GM18519 (cell line): ENCODE data around the gene SMG9.
"Not testable (repeated sequence)": the region's sequence is repeated elsewhere in the genome, so short reads cannot be mapped to it uniquely, and the experiment has no call there.

ENCODE experiments used
- ATAC-seq: cut with Tn5 transposase; IDR thresholded peaks from one replicate; pipeline ENCODE4 v1.9.1; 2021; ENCODE audit warnings: mild to moderate bottlenecking, moderate library complexity; ENCODE audit not compliant: unreplicated experiment, low FRiP score

The SMG9 gene

DNA sequence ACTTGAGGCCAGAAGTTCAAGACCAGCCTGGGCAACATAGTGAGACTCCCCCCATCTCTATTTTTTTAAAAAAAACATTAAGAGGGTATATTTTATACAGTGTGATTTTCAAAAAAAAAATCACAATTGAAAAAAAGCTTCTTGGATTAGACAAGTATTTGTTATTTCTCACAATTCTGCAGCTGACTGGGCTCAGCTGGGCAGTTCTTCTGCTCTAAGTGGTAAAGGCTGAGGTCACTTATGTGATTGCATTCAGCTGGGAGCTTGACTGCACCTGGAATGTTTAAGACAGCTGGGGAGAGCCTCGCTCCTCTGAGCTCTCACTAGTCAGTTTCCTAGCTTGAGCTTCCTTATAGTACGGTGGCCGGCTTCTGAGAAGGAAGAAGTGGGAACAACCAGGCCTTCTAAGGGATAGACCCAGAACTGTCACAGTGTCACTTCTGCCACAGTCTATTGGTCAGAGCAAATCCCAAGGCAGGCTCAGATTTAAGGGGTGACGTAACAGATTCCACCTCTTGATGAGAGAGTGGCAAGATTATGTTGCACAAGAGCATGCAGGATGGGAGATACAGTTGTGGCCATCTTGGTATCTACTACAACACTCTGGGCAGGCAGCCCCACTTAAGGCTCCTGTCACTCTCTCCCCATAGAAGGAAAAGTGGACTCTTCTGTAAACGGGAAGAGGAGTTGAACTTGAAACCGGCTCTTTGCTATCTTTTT is 58.6 kb downstream of the SMG9 start:
- ATAC-seq = no peak

- no peak for ATAC-seq
Measured at GRCh38 chr19:43694553-43694952, 60.2 kb downstream of the SMG9 start.

DNA sequence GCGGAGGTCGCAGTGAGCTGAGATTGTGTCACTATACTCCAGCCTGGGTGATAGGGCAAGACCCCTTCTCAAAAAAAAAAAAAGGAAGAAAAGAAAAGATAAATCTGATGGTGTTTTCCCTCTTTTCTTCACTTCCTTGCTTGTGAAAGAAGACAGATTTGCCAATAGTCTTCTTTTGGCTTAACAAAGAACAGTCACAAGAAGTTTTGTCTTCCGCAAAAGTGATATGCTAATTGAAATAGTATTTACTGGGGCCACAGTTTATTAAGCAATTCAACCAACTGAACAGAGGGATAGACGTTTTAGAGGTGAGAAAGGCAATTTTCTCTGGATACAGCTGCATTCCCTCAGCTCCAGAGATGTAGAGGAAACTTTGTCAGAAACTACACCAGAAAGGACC is 61.9 kb downstream of the SMG9 start:
- no peak for ATAC-seq

GRCh38 chr19:43692385-43692784 is 62.4 kb downstream of the SMG9 start:
- ATAC-seq = no peak

GRCh38 chr19:43691755-43692154 is 63.0 kb downstream of the SMG9 start:
- no peak for ATAC-seq

- no peak for ATAC-seq
Measured at GRCh38 chr19:43690890-43691289, 63.9 kb downstream of the SMG9 start.

GRCh38 chr19:43690444-43690843 is 64.3 kb downstream of the SMG9 start:
- no peak for ATAC-seq

DNA sequence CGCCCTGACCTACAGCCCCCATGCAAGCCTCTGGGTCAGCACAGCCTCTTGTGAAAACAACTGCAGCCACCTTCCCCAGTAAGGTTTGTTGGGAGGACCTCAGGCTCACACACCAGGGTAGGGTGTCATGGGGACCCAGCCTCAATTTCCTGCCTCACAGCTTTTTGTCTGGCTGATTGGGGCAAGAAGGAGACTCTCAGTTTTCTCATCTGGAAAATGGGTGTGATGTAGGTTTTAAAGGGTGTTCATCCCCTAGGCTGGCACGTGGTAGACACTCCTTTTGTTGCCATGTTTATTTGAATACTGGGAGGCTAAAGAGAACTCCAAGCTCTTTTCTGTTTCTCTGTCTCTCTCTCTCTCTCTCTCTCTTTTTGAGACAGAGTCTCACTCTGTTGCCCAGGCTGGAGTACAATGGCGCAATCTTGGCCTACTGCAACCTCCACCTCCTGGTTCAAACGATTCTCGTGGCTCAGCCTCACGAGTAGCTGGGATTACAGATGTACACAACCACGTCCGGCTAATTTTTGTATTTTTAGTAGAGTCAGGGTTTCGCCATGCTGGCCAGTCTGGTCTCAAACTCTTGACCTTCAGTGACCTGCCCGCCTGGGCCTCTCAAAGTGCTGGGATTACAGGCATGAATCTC is 66.6 kb downstream of the SMG9 start:
- no peak for ATAC-seq

DNA sequence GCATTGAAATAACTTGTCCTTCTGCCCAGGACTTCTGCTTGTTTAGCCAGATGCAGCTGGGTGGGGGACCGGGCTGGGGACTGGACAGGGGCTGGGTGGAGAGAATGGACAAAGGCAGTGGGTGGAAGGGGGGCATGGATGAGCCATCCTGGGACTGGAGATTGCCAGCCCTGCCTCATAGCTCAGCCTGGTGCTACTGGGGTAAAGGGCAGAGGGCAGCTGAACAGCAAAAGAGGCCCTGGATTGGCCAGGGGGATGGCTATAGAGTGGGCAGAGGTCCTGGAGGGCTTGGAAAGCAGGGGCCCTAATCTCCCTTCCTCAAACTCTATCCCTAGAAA is 67.1 kb downstream of the SMG9 start:
- ATAC-seq = no peak

- no peak for ATAC-seq
Measured at GRCh38 chr19:43684326-43684725, 70.4 kb downstream of the SMG9 start.

GRCh38 chr19:43683905-43684304 is 70.9 kb downstream of the SMG9 start:
- no peak for ATAC-seq

DNA sequence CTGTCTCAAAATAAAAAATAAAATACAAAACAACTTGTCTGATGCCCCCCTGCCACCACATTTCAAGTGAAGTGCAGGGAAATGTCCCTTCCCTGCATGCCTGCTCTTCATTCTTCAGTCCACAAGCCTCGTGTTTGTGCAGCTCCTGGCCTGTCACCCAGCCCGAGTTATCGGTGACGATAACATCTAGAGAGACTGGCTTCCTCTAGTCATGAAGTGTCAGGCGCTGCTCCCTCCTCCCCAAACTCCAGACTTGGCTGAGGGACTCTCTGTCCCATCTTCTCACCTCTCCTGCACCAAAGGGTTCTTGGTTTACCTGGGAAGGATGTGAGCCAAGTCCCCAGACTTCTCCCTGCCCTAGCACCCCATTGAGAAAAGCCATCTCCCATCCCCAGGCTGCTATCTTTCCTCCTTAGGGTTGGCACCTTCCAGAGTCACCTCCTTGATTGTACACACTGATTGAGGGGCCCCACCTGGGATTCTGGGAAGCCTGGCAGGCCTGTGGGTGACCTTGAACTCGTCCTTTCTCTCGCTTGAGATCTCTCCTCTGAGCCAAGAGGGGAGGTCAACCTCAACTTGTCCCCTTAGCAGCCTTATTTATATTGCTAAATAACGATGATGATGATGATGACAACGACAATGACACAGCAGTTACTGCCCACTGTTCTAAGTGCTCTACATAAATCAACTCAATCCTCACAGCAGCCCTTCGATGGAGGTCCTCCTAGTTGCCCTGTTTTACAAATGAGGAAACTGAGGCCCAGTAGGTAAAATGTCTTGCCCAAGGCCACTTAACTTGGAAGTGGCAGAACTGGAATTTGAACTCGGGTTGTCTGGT is 71.7 kb downstream of the SMG9 start:
- no peak for ATAC-seq

DNA sequence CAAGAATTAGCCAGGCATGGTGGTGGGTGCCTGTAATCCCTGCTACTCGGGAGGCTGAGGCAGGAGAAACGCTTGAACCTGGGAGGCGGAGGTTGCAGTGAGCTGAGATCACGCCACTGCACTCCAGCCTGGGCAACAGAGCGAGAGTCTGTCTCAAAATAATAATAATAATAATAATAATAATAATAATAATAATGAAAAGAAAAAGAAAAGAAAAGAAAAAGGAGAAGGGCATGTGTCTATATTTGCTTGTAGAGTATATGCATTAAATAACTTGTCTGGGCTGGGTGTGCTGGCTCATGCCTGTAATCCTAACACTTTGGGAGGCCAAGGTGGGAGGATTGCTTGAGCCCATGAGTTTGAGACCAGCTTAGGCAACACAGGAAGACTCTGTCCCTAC is 72.5 kb downstream of the SMG9 start:
- not testable (repeated sequence) for ATAC-seq

DNA sequence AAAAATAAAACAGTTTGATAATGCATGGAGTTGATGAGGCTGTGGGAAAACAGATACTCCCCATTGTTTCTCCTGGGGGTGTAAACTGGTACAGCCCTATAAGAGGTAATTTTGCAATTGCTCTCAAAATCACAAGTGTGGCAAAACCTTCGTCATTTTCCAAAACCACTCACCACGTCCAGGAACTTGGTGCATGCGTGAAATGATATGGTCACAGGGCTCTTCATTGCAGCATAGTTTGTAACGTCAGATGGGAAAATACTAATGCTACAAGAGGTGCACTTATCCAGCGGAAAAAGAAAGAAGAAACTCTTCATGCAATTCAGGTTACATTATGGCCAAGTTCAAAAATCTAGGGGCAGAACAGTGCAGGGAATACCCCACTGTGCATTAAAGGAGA is 72.9 kb downstream of the SMG9 start:
- ATAC-seq = no peak

DNA sequence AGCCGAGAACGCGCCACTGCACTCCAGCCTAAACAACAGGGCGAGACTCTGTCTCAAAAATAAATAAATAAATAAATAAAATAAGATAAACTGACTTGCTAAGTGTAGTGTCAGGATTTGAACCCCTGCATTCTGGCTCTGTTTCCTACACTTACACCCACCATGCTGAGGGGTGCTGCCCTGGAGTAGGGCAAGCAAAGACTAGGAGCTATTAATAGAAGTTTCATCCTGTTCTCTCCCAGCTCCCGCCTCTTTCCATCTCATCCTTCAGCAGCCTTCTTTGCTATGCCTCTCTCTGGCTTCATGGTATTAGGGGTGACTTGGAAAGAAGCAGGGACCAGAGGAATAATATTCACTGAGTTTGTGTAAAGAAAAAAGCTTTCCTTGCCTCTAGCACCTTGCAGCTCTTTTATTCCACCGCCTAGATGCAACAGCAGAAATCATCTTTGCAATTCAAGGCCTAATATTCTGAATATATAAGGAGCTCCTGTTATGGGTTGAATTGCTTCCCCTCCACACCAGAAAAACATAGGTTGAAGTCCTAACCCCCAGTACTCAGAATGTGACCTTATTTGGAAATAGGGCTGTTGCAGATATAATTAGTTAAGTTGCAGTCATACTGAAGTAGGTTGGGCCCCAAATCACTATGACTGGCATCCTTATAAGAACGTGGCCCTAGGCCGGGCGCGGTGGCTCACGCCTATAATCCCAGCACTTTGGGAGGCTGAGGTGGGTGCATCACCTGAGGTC is 76.1 kb downstream of the SMG9 start:
- no peak for ATAC-seq
